ENCODE measurements around the gene PNPLA7.

Gene PNPLA7

GRCh38 chr9:137434498-137435380 lies 115.5 kb downstream of the PNPLA7 start:
- DNase-seq (ENCODE audit: low read depth): no peak

GRCh38 chr9:137433916-137434431 lies 116.2 kb downstream of the PNPLA7 start:
- DNase-seq (ENCODE audit: low read depth): no peak

GRCh38 chr9:137433349-137433915 lies 116.8 kb downstream of the PNPLA7 start:
- no peak for DNase-seq (ENCODE audit: low read depth)

GRCh38 chr9:137432687-137433348 lies 117.4 kb downstream of the PNPLA7 start:
- DNase-seq (ENCODE audit: low read depth): no peak

- DNase-seq (ENCODE audit: low read depth): no peak
Observed at GRCh38 chr9:137431416-137431931, 118.7 kb downstream of the PNPLA7 start.

GRCh38 chr9:137430723-137431415 lies 119.3 kb downstream of the PNPLA7 start:
- no peak for DNase-seq (ENCODE audit: low read depth)

GRCh38 chr9:137429974-137430722 lies 120.1 kb downstream of the PNPLA7 start:
- DNase-seq (ENCODE audit: low read depth): no peak

GRCh38 chr9:137429546-137429890 lies 120.7 kb downstream of the PNPLA7 start:
- DNase-seq (ENCODE audit: low read depth): no peak

GRCh38 chr9:137428841-137429545 lies 121.2 kb downstream of the PNPLA7 start:
- DNase-seq (ENCODE audit: low read depth): no peak

GRCh38 chr9:137428311-137428630 lies 121.9 kb downstream of the PNPLA7 start:
- DNase-seq (ENCODE audit: low read depth): no peak

GRCh38 chr9:137427454-137428310 lies 122.5 kb downstream of the PNPLA7 start:
- no peak for DNase-seq (ENCODE audit: low read depth)

GRCh38 chr9:137426018-137426681 lies 124.1 kb downstream of the PNPLA7 start:
- DNase-seq (ENCODE audit: low read depth): no peak

GRCh38 chr9:137423514-137424291 lies 126.5 kb downstream of the PNPLA7 start:
- DNase-seq (ENCODE audit: low read depth): no peak

GRCh38 chr9:137422604-137423513 lies 127.3 kb downstream of the PNPLA7 start, which contains the start of the genes EXD3 and NOXA1:
Gene EXD3 (minus strand): TSS chr9:137423162. CDS start chr9:137395357, 27,805 bp downstream.
Gene NOXA1 (plus strand): TSS chr9:137423393. CDS start chr9:137423530, 137 bp downstream.
- DNase-seq (ENCODE audit: low read depth): peak; percentile 87

GRCh38 chr9:137421838-137422603 lies 128.2 kb downstream of the PNPLA7 start:
- DNase-seq (ENCODE audit: low read depth): no peak
